Left ventricle myocardium inferior (tissue), 1 donor: Measurements from ENCODE around the gene GATAD2A. TPM values are rescaled to one million over a fixed set of nuclear protein-coding genes. Genes with fewer than 3 reads are reported as not detected.
A peak's percentile ranks its signal among the peaks of the same experiment; 100 is the strongest.

ENCODE experiments used
- DNase-seq: peaks from one replicate; pipeline ENCODE4 v3.0.0-alpha.2; 2020
- H3K27ac ChIP-seq: fragments of 200-600 bp; replicated peaks from 2 replicates; pipeline ENCODE4 v1.8.0; 2021
- H3K27me3 ChIP-seq: fragments of 200-600 bp; 2 replicates; pipeline ENCODE4 v1.8.0; 2021; ENCODE audit warnings: low read depth
- H3K36me3 ChIP-seq: fragments of 200-600 bp; 2 replicates; pipeline ENCODE4 v1.8.0; 2021
- H3K4me1 ChIP-seq: fragments of 200-600 bp; 2 replicates; pipeline ENCODE4 v1.8.0; 2021
- H3K4me3 ChIP-seq: fragments of 200-600 bp; 2 replicates; pipeline ENCODE4 v1.8.0; 2021; ENCODE audit warnings: mild to moderate bottlenecking, moderate library complexity
- H3K9me3 ChIP-seq: fragments of 200-600 bp; replicated peaks from 2 replicates; pipeline ENCODE4 v1.8.0; 2021
- CTCF ChIP-seq: fragments of 200-600 bp; IDR thresholded peaks from 2 replicates; pipeline ENCODE4 v1.8.0; 2021; ENCODE audit warnings: antibody characterized with exemption, mild to moderate bottlenecking, borderline replicate concordance
- intact Hi-C: fragments of 100-400 bp; cut with micrococcal nuclease; formaldehyde crosslinking; loops from one replicate; pipeline ENCODE4 v1.11.0; 2022
- total RNA-seq: library from RNA; stranded (reverse); fragmentation: NEBNext Ultra II Directional; extraction: Animal tissue kit (Norgen Biotek cat#: 25700); gene quantifications from one replicate; pipeline ENCODE4 v1.2.1, GENCODE V29; 2021
- donor health status: DM: no; HTN: yes; CAD: no; lungs with severe emphysema.

Gene GATAD2A
- total RNA-seq, 1 donor from 2014 or later = 24.1 TPM

DNA sequence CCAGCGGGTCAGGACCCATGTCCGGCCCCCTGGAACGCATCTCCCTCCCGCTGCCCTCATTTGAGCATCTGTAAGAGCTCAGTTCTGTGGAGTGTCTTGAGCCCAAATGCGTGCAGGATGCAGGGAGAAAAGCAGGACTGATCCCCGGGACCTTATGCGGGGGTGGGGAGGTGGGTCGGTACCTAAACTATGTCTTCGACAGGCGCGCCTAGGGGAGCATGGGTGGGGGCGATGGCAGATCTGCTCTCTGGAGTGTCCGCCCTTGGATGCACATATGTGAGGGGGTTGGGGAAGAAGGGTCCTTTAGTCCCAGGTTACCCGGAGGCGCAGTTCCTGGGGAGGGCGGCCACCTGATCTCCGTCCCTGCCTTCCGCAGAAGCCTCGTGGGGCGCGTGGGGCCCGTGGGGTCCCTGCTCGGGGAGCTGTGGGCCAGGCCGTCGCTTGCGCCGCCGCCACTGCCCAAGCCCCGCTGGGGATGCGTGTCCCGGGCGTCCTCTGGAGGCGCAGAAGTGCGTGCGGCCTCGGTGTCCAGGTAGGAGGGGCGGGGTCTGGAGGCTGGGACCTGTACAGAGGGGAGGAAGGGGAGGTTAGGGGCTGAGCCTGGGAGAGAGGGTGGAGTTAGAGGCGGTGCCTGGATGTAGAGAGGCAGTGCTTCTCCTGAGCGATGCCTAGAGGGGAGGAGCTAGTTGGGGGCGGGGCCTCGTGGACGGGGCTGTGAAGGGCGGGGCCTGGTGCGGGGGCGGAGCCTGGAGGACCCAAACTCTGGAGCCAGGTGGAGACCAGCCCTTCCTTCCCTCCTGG is 135.4 kb downstream of the GATAD2A start:
- Histone ChIP-seq H3K4me1 (peaks cover 32% of the 10 kb centered on the region), H3K36me3 (no peaks in the 10 kb centered on the region), H3K27ac (no peak overlapping the region), H3K4me3 (peak overlapping the region; percentile 44), H3K9me3 (no peaks in the 10 kb centered on the region), H3K27me3 (peaks cover 85% of the 10 kb centered on the region)
- intact Hi-C loops = no loop called here
- DNase-seq = no peak
- no peak for TF ChIP-seq CTCF

GRCh38 chr19:19541616-19542015 is 136.1 kb downstream of the GATAD2A start:
- Histone ChIP-seq H3K36me3 (no peaks in the 10 kb centered on the region), H3K27ac (no peak overlapping the region), H3K27me3 (peaks cover 89% of the 10 kb centered on the region), H3K4me3 (no peak overlapping the region), H3K9me3 (no peaks in the 10 kb centered on the region), H3K4me1 (peaks cover 32% of the 10 kb centered on the region)
- DNase-seq = no peak
- intact Hi-C loops = no loop called here
- TF ChIP-seq CTCF = no peak

DNA sequence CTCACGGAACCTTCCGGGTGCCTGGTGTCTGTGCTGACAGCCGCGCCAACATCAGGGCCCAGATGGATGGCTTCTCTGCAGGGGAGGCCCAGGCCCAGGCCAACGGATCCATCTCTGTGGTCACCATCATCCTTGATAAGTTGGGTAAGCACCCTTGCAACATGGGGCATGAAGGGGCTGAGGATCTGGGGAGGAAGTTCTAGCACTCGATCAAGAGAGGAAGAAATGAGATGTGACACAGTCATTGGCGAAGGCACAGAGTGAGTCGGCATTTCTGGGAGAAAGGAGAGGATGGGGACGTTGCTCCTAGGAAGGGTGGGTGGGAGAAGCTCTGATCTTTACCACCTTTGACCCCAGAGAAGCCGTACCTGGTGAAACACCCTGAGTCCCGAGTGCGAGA is 137.0 kb downstream of the GATAD2A start:
- no peak for TF ChIP-seq CTCF
- no peak for DNase-seq
- Histone ChIP-seq H3K27me3 (peaks cover 96% of the 10 kb centered on the region), H3K36me3 (no peaks in the 10 kb centered on the region), H3K27ac (no peak overlapping the region), H3K9me3 (no peaks in the 10 kb centered on the region), H3K4me3 (no peak overlapping the region), H3K4me1 (peaks cover 38% of the 10 kb centered on the region)
- intact Hi-C loops = no loop called here

DNA sequence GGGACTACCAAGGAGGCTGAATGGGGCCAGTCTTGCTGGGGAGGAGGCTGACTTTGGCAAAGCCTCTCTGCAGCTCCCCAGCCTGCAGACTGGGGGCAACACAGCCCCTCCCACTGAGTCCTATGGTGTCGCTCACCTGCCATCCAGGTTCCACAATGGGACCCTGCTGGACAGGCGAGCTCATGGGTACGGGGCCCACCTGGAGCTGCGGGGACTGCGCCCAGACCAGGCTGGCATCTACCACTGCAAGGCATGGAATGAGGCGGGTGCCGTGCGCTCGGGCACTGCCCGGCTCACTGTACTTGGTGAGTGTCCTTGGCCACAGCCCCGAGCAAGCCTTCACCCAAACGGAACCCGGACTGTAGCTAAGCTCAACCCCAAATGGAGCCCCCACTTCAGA is 137.6 kb downstream of the GATAD2A start:
- DNase-seq = no peak
- TF ChIP-seq CTCF = no peak
- Histone ChIP-seq H3K9me3 (no peaks in the 10 kb centered on the region), H3K36me3 (no peaks in the 10 kb centered on the region), H3K27ac (no peak overlapping the region), H3K27me3 (peaks cover 96% of the 10 kb centered on the region), H3K4me1 (peaks cover 38% of the 10 kb centered on the region), H3K4me3 (no peak overlapping the region)
- intact Hi-C loops = no loop called here

DNA sequence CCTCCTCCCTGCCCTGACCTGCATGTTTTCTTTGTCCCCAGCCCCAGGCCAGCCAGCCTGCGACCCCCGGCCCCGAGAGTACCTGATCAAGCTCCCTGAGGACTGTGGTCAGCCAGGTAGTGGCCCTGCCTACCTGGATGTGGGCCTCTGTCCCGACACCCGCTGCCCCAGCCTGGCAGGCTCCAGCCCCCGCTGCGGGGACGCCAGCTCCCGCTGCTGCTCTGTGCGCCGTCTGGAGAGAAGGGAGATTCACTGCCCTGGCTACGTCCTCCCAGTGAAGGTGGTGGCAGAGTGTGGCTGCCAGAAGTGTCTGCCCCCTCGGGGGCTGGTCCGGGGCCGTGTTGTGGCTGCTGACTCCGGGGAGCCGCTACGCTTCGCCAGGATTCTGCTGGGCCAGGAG is 138.2 kb downstream of the GATAD2A start:
- no peaks in the 10 kb centered on the region for H3K36me3 ChIP-seq
- no peak for DNase-seq
- intact Hi-C loops = no loop called here
- H3K4me3 ChIP-seq = no peak overlapping the region
- peaks cover 38% of the 10 kb centered on the region for H3K4me1 ChIP-seq
- no peaks in the 10 kb centered on the region for H3K9me3 ChIP-seq
- peaks cover 95% of the 10 kb centered on the region for H3K27me3 ChIP-seq
- H3K27ac ChIP-seq = no peak overlapping the region
- TF ChIP-seq CTCF = no peak
